Stomach (tissue), 4 donors: Measurements from ENCODE around the gene EVC2.

ENCODE experiments used
- POLR2A ChIP-seq, 4 donors: fragments of 450-650 bp; IDR thresholded peaks; one replicate each; pipeline ENCODE4 v1.6.1; 2016; ENCODE audit warnings: antibody characterized with exemption in 4 of 4, control low read depth in 2 of 4, mild to moderate bottlenecking in 1 of 4, moderate library complexity in 1 of 4
- TF ChIP-seq, protein P1 (sequence below), 7 experiments: fragments of 450-650 bp in 4 of 7; fragments of 200-600 bp in 3 of 7; sonication (generic) in 3 of 7; IDR thresholded peaks; one replicate each; pipeline ENCODE4 v1.5.1; 2016 to 2019; ENCODE audit warnings: antibody characterized with exemption in 7 of 7, control low read depth in 2 of 7, mild to moderate bottlenecking in 1 of 7

DNA sequence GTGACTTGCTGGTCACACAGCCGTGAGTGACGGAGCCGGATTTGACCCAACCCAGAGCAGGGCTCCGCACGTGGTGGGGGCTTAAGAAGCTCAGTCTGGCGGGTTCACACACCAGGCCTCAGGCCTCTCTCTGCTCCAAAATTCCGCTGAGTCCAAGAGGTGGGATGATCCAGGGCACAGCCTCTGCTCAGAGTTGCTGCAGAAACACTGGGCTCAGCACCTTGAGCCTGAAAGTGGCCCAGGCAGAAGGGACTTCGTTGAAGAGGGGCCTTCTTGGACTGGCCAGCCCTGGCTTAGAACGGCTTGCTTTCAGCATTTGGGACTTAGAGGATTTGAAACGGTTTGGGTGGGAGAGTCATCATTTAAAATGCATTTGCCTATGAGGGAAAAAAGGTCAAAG lies 23.8 kb upstream of the EVC2 start:
- TF ChIP-seq POLR2A (IDR thresholded peaks at IDR 0.05), result no peak
- TF ChIP-seq, protein P1, sequence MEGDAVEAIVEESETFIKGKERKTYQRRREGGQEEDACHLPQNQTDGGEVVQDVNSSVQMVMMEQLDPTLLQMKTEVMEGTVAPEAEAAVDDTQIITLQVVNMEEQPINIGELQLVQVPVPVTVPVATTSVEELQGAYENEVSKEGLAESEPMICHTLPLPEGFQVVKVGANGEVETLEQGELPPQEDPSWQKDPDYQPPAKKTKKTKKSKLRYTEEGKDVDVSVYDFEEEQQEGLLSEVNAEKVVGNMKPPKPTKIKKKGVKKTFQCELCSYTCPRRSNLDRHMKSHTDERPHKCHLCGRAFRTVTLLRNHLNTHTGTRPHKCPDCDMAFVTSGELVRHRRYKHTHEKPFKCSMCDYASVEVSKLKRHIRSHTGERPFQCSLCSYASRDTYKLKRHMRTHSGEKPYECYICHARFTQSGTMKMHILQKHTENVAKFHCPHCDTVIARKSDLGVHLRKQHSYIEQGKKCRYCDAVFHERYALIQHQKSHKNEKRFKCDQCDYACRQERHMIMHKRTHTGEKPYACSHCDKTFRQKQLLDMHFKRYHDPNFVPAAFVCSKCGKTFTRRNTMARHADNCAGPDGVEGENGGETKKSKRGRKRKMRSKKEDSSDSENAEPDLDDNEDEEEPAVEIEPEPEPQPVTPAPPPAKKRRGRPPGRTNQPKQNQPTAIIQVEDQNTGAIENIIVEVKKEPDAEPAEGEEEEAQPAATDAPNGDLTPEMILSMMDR (IDR thresholded peaks at IDR 0.05), result no peak
